ENCODE measurements around the gene LRRC8D. TPM values are rescaled to one million over a fixed set of nuclear protein-coding genes. Genes with fewer than 3 reads are reported as not detected.
A peak's percentile ranks its signal among the peaks of the same experiment; 100 is the strongest.

LRRC8D gene
- polyA plus RNA-seq, 2 of the 4 experiments (the other 2 are of a cell fraction): 41.8 to 76.7 TPM

DNA sequence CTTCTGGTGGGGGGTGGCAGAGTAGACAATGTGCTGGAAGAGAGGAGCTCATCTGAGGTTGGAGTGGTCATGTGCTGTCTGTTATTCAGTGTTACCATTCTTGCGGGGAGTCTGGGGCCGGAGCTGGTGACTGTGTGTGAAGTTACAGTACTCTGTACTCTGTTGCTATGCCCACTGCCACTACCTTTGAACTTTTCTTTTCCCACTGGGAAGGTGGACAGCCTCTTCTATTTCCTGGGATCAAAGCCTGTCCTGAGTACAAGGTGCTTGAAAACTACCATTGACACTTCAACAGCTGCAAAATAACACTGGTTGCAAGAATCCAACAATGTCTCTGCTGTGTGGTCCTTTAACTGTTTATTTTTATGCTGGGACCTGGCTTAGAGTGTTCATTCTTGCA, 107.7 kb downstream of the LRRC8D start:
- no peak for TF ChIP-seq EP300 (IDR thresholded peaks at IDR 0.05)
- no peak; a peak in 1 of 6 replicates for ATAC-seq
- WGBS (ENCODE audit: missing lambda C conversion rate): 81% methylated on average over 2 of the region's 2 CpGs
- Histone ChIP-seq H3K27ac (no peak overlapping the region), H3K4me1 (peaks cover 14% of the 10 kb centered on the region; the same call in 2 of the 3 replicates), H3K9me3 (peaks cover 16% of the 10 kb centered on the region), H3K4me2 (no peak overlapping the region), H3K4me3 (no peak overlapping the region)
- ChIA-PET POLR2A (no interaction called here), CTCF (interaction anchor here (1.4 kb wide), 1 partner anchor 11 kb away, joined by 6 read pairs; no protein-coding TSS in a partner anchor)
- no peak for FAIRE-seq
- no peak for DNase-seq (ENCODE audit: low read depth in 1 of 2, low spot score in 1 of 2)

- ATAC-seq (no peak; a peak in 1 of 6 replicates), DNase-seq (ENCODE audit: low read depth in 1 of 2, low spot score in 1 of 2) (no peak), FAIRE-seq (no peak)
- Histone ChIP-seq H3K27ac (peak overlapping the region; percentile 23 to 57; a peak in 4 of 6 replicates), H3K4me2 (no peak overlapping the region), H3K4me3 (no peak overlapping the region), H3K9me3 (peaks cover 11% of the 10 kb centered on the region; the same call in 2 of the 3 replicates), H3K4me1 (peaks cover 14% of the 10 kb centered on the region; the same call in 2 of the 3 replicates)
- TF ChIP-seq ATOH8 (CRISPR knock-in tag; IDR thresholded peaks at IDR 0.05; ENCODE audit: low read depth): no peak
- TF ChIP-seq EP300 (IDR thresholded peaks at IDR 0.05): no peak
- TF ChIP-seq GATA3 (IDR thresholded peaks at IDR 0.05; ENCODE audit: borderline replicate concordance): no peak
- TF ChIP-seq HOXA7 (CRISPR knock-in tag; IDR thresholded peaks at IDR 0.05): no peak
- no peak for TF ChIP-seq CEBPB (IDR thresholded peaks at IDR 0.05)
- TF ChIP-seq, protein P1, sequence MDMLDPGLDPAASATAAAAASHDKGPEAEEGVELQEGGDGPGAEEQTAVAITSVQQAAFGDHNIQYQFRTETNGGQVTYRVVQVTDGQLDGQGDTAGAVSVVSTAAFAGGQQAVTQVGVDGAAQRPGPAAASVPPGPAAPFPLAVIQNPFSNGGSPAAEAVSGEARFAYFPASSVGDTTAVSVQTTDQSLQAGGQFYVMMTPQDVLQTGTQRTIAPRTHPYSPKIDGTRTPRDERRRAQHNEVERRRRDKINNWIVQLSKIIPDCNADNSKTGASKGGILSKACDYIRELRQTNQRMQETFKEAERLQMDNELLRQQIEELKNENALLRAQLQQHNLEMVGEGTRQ (IDR thresholded peaks at IDR 0.05): no peak
- TF ChIP-seq HOXB13 (CRISPR knock-in tag; IDR thresholded peaks at IDR 0.05; ENCODE audit: low read depth): no peak
- TF ChIP-seq, protein P2, sequence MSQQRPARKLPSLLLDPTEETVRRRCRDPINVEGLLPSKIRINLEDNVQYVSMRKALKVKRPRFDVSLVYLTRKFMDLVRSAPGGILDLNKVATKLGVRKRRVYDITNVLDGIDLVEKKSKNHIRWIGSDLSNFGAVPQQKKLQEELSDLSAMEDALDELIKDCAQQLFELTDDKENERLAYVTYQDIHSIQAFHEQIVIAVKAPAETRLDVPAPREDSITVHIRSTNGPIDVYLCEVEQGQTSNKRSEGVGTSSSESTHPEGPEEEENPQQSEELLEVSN (IDR thresholded peaks at IDR 0.05; ENCODE audit: borderline replicate concordance, low read depth): no peak
- TF ChIP-seq ESRRA (IDR thresholded peaks at IDR 0.05; ENCODE audit: borderline replicate concordance, low read length): no peak
- no peak for TF ChIP-seq FOSL2 (IDR thresholded peaks at IDR 0.05)
- no peak for TF ChIP-seq FOSL2 (CRISPR knock-in tag; IDR thresholded peaks at IDR 0.05)
- TF ChIP-seq CBX2 (IDR thresholded peaks at IDR 0.05; ENCODE audit: borderline replicate concordance, low read depth): no peak
- no peak for TF ChIP-seq FOXS1 (CRISPR knock-in tag; IDR thresholded peaks at IDR 0.05)
- no peak for TF ChIP-seq NPAS2 (CRISPR knock-in tag; IDR thresholded peaks at IDR 0.05; ENCODE audit: borderline replicate concordance)
- TF ChIP-seq HOXB5 (CRISPR knock-in tag; IDR thresholded peaks at IDR 0.05): no peak
- TF ChIP-seq RAD21 (conservative IDR thresholded peaks at IDR 0.05 in 1 of 2, IDR thresholded peaks at IDR 0.05 in 1 of 2): no peak
- TF ChIP-seq POLR2AphosphoS2 (conservative IDR thresholded peaks at IDR 0.05; ENCODE audit: low read length): no peak
- CTCF ChIA-PET: interaction anchor here (1.2 kb wide), 1 partner anchor 58 kb away, joined by 3 read pairs; no protein-coding TSS in a partner anchor
- POLR2A ChIA-PET: no interaction called here
- WGBS (ENCODE audit: missing lambda C conversion rate): 96% methylated on average over 6 of the region's 6 CpGs
Measured at GRCh38 chr1:89929467-89930063, 108.7 kb downstream of the LRRC8D start.

- POLR2A ChIA-PET: no interaction called here
- CTCF ChIA-PET: interaction anchor here (0.9 to 1.2 kb wide), 2 partner anchors 11 to 57 kb away, joined by 3 read pairs; no protein-coding TSS in a partner anchor
- no peak overlapping the region for H3K4me2 ChIP-seq
- ATAC-seq: no peak
- no peak overlapping the region for H3K4me3 ChIP-seq
- WGBS (ENCODE audit: missing lambda C conversion rate): 89% methylated on average over 2 of the region's 2 CpGs
- FAIRE-seq: no peak
- DNase-seq (ENCODE audit: low read depth in 1 of 2, low spot score in 1 of 2): no peak
- peak overlapping the region in 1 of 2 experiments; percentile 55; a peak in 1 of 6 replicates for H3K27ac ChIP-seq
- H3K9me3 ChIP-seq: peaks cover 11% of the 10 kb centered on the region; the same call in 2 of the 3 replicates
- TF ChIP-seq FOXS1 (CRISPR knock-in tag; IDR thresholded peaks at IDR 0.05) (no peak), TP53 (CRISPR knock-in tag; IDR thresholded peaks at IDR 0.05) (no peak), FOSL2 (IDR thresholded peaks at IDR 0.05) (no peak), FOSL2 (CRISPR knock-in tag; IDR thresholded peaks at IDR 0.05) (no peak), JUN (IDR thresholded peaks at IDR 0.05) (no peak), RNF2 (IDR thresholded peaks at IDR 0.05; ENCODE audit: borderline replicate concordance, low read depth) (no peak)
- H3K4me1 ChIP-seq: peaks cover 17% of the 10 kb centered on the region; the same call in 2 of the 3 replicates
Measured at GRCh38 chr1:89930579-89930978, 109.7 kb downstream of the LRRC8D start.
